HepG2 (cell line): Measurements from ENCODE around the gene NPB. TPM values are rescaled to one million over a fixed set of nuclear protein-coding genes. Genes with fewer than 3 reads are reported as not detected.

Experiments used
- CBFB ChIP-seq: sonication (generic); formaldehyde crosslinking; IDR thresholded peaks from 2 replicates; pipeline ENCODE4 v1.4.0; 2020; ENCODE audit warnings: missing genetic modification reagents
- CHD2 ChIP-seq: IDR thresholded peaks from 2 replicates; pipeline ENCODE4 v1.6.1; 2011; ENCODE audit warnings: low read depth, low read length, improper control_type of control experiment
- GATAD2A ChIP-seq: IDR thresholded peaks from 2 replicates; pipeline ENCODE4 v1.6.1; 2016
- GTF3A ChIP-seq: sonication (generic); formaldehyde crosslinking; conservative IDR thresholded peaks from 2 replicates; pipeline ENCODE4 v1.4.0; 2020; ENCODE audit warnings: mild to moderate bottlenecking, missing genetic modification reagents
- HNF1B ChIP-seq: sonication (generic); formaldehyde crosslinking; IDR thresholded peaks from 2 replicates; pipeline ENCODE4 v1.5.1; 2020; ENCODE audit warnings: mild to moderate bottlenecking, moderate library complexity, missing genetic modification reagents
- PRPF4 ChIP-seq: fragments of 200-400 bp; formaldehyde crosslinking; IDR thresholded peaks from 2 replicates; pipeline ENCODE4 v1.6.1; 2016; ENCODE audit warnings: low read length, low read depth; ENCODE audit not compliant: poor library complexity, severe bottlenecking
- SP2 ChIP-seq: sonication (generic); formaldehyde crosslinking; IDR thresholded peaks from 2 replicates; pipeline ENCODE4 v1.5.1; 2020; ENCODE audit warnings: mild to moderate bottlenecking, missing genetic modification reagents
- SP4 ChIP-seq: sonication (generic); formaldehyde crosslinking; IDR thresholded peaks from 2 replicates; pipeline ENCODE4 v1.8.1; 2023; ENCODE audit warnings: mild to moderate bottlenecking, missing genetic modification reagents
- ZNF274 ChIP-seq: sonication (generic); formaldehyde crosslinking; IDR thresholded peaks from 2 replicates; pipeline ENCODE4 v1.5.1; 2020; ENCODE audit warnings: mild to moderate bottlenecking, missing genetic modification reagents
- ZNF281 ChIP-seq: sonication (generic); formaldehyde crosslinking; IDR thresholded peaks from 2 replicates; pipeline ENCODE4 v1.4.0; 2020; ENCODE audit warnings: missing genetic modification reagents, borderline replicate concordance
- ZNF407 ChIP-seq: sonication (generic); formaldehyde crosslinking; IDR thresholded peaks from one replicate; pipeline ENCODE4 v1.5.1; 2020; ENCODE audit warnings: mild to moderate bottlenecking, missing genetic modification reagents; ENCODE audit errors: not compliant biosample characterization
- ZNF569 ChIP-seq: sonication (generic); formaldehyde crosslinking; IDR thresholded peaks from 2 replicates; pipeline ENCODE4 v1.5.0; 2020; ENCODE audit warnings: mild to moderate bottlenecking, missing genetic modification reagents, moderate library complexity, borderline replicate concordance
- ZNF598 ChIP-seq: sonication (generic); formaldehyde crosslinking; IDR thresholded peaks from 2 replicates; pipeline ENCODE4 v1.5.1; 2020; ENCODE audit warnings: mild to moderate bottlenecking, missing genetic modification reagents, borderline replicate concordance
- ZNF782 ChIP-seq: sonication (generic); formaldehyde crosslinking; IDR thresholded peaks from 2 replicates; pipeline ENCODE4 v1.4.0; 2020; ENCODE audit warnings: missing genetic modification reagents, mild to moderate bottlenecking, borderline replicate concordance
- polyA plus RNA-seq, 8 experiments: library from polyadenylated mRNA; depleted of rRNA in 3 of 8; stranded (reverse) in 7 of 8; unstranded in 1 of 8; fragments of >200 nt; fragmentation: Illumina TruSeq in 4 of 8; extraction: Trizol in 4 of 8; gene quantifications; 2 replicates each; pipeline versions ENCODE4 v1.2.1 to v1.2.3, GENCODE V29; 2011 to 2016; ENCODE audit warnings: low read depth in 4 of 8, missing spikeins in 1 of 8, mixed read lengths in 1 of 8; ENCODE audit not compliant: insufficient read depth in 1 of 8
- total RNA-seq, 5 experiments: library from RNA; depleted of rRNA; stranded (reverse); fragments of >200 nt; fragmentation: Illumina TruSeq; extraction: Trizol; gene quantifications; 2 replicates each; pipeline ENCODE4 v1.2.3, GENCODE V29; 2016; ENCODE audit warnings: low read depth in 1 of 5

The NPB gene
- total and polyA plus RNA-seq, 2 of the 13 experiments (the other 11 are each of a cell fraction or from before 2014, with no cell fraction given), result 0.11 to 0.93 TPM

- peak; percentile 80; the same call in 1 of the 2 replicates for TF ChIP-seq ZNF281 (CRISPR knock-in tag)
- no peak for TF ChIP-seq ZNF569
- no peak for TF ChIP-seq CHD2
- TF ChIP-seq PRPF4, result no peak
- no peak for TF ChIP-seq GATAD2A (CRISPR knock-in tag)
- TF ChIP-seq ZNF274 (CRISPR knock-in tag), result no peak
- no peak for TF ChIP-seq CBFB (CRISPR knock-in tag)
- TF ChIP-seq ZNF598 (CRISPR knock-in tag), result no peak
- TF ChIP-seq ZNF782 (CRISPR knock-in tag), result no peak
- 0 out of 2 replicates have a peak, but pooled peaks have one; percentile 78 for TF ChIP-seq GTF3A (CRISPR knock-in tag)
- peak; percentile 49; the same call in 1 of the 2 replicates for TF ChIP-seq HNF1B (CRISPR knock-in tag)
- no peak for TF ChIP-seq ZNF407 (CRISPR knock-in tag)
- no peak for TF ChIP-seq SP2 (CRISPR knock-in tag)
- no peak for TF ChIP-seq SP4
Observed at GRCh38 chr17:81863123-81863675, 38.8 kb upstream of the NPB start (continued).
